ENCODE measurements around the gene DCAF6.

The DCAF6 gene

GRCh38 chr1:167933788-167934187 is 2.7 kb upstream of the DCAF6 start:
- no peak for TF ChIP-seq CTCF (IDR thresholded peaks at IDR 0.05; ENCODE audit: low read depth, low read length)
- H3K4me3 ChIP-seq (ENCODE audit: low read depth, low read length): peak overlapping the region; percentile 96

- TF ChIP-seq CTCF (IDR thresholded peaks at IDR 0.05; ENCODE audit: low read depth, low read length): no peak
- peak overlapping the region; percentile 96 for H3K4me3 ChIP-seq (ENCODE audit: low read depth, low read length)
These were observed 1.9 kb upstream of the DCAF6 start for GRCh38 chr1:167934426-167935215.

GRCh38 chr1:167935216-167936067 is 1.0 kb upstream of the DCAF6 start:
- no peak for TF ChIP-seq CTCF (IDR thresholded peaks at IDR 0.05; ENCODE audit: low read depth, low read length)
- peak overlapping the region; percentile 96 for H3K4me3 ChIP-seq (ENCODE audit: low read depth, low read length)

GRCh38 chr1:167936930-167937708 is 636 bp downstream of the DCAF6 start, which contains the start of gene MPC2:
TSS of gene MPC2 (minus strand) at chr1:167937072. CDS start at chr1:167935841, 1,231 bp downstream.
- H3K4me3 ChIP-seq (ENCODE audit: low read depth, low read length): peak within 1 kb of the TSS; percentile 96
- TF ChIP-seq CTCF (IDR thresholded peaks at IDR 0.05; ENCODE audit: low read depth, low read length): no peak

GRCh38 chr1:167937709-167938010 is 1.2 kb downstream of the DCAF6 start:
- H3K4me3 ChIP-seq (ENCODE audit: low read depth, low read length): peak overlapping the region; percentile 96
- no peak for TF ChIP-seq CTCF (IDR thresholded peaks at IDR 0.05; ENCODE audit: low read depth, low read length)

- peak overlapping the region; percentile 96 for H3K4me3 ChIP-seq (ENCODE audit: low read depth, low read length)
- no peak for TF ChIP-seq CTCF (IDR thresholded peaks at IDR 0.05; ENCODE audit: low read depth, low read length)
These were observed 1.7 kb downstream of the DCAF6 start for GRCh38 chr1:167938080-167938636.

Data from WI38 (cell line).